ENCODE results near the gene ZNF200.
"Not testable (repeated sequence)": the region's sequence is repeated elsewhere in the genome, so short reads cannot be mapped to it uniquely, and the experiment has no call there.

The ZNF200 gene

GRCh38 chr16:3281222-3281820, 46.4 kb upstream of the ZNF200 start:
- H3K27ac ChIP-seq (ENCODE audit: poor library complexity, severe bottlenecking): no peak overlapping the region
- no peaks in the 10 kb centered on the region for H3K27me3 ChIP-seq (ENCODE audit: insufficient read depth, poor library complexity, severe bottlenecking)
- ATAC-seq (ENCODE audit: low read depth) (no peak), DNase-seq (ENCODE audit: low spot score) (no peak)
- H3K9me3 ChIP-seq (ENCODE audit: severe bottlenecking): no peaks in the 10 kb centered on the region
- no peak overlapping the region for H3K4me3 ChIP-seq (ENCODE audit: severe bottlenecking)
- no peak for TF ChIP-seq CTCF (IDR thresholded peaks at IDR 0.05; ENCODE audit: poor library complexity, severe bottlenecking)
- H3K4me1 ChIP-seq (ENCODE audit: insufficient read depth, poor library complexity, severe bottlenecking): no peaks in the 10 kb centered on the region
- H3K36me3 ChIP-seq (ENCODE audit: low read depth): peaks cover 11% of the 10 kb centered on the region

- no peaks in the 10 kb centered on the region for H3K36me3 ChIP-seq (ENCODE audit: low read depth)
- no peaks in the 10 kb centered on the region for H3K9me3 ChIP-seq (ENCODE audit: severe bottlenecking)
- H3K4me3 ChIP-seq (ENCODE audit: severe bottlenecking): no peak overlapping the region
- ATAC-seq (ENCODE audit: low read depth) (no peak), DNase-seq (ENCODE audit: low spot score) (no peak)
- H3K27ac ChIP-seq (ENCODE audit: poor library complexity, severe bottlenecking): no peak overlapping the region
- no peaks in the 10 kb centered on the region for H3K27me3 ChIP-seq (ENCODE audit: insufficient read depth, poor library complexity, severe bottlenecking)
- no peaks in the 10 kb centered on the region for H3K4me1 ChIP-seq (ENCODE audit: insufficient read depth, poor library complexity, severe bottlenecking)
- TF ChIP-seq CTCF (IDR thresholded peaks at IDR 0.05; ENCODE audit: poor library complexity, severe bottlenecking): no peak
Measured at GRCh38 chr16:3276679-3277078, 41.7 kb upstream of the ZNF200 start.

- Histone ChIP-seq H3K27ac (ENCODE audit: poor library complexity, severe bottlenecking) (no peak overlapping the region), H3K9me3 (ENCODE audit: severe bottlenecking) (no peaks in the 10 kb centered on the region), H3K36me3 (ENCODE audit: low read depth) (no peaks in the 10 kb centered on the region), H3K4me1 (ENCODE audit: insufficient read depth, poor library complexity, severe bottlenecking) (no peaks in the 10 kb centered on the region), H3K27me3 (ENCODE audit: insufficient read depth, poor library complexity, severe bottlenecking) (no peaks in the 10 kb centered on the region), H3K4me3 (ENCODE audit: severe bottlenecking) (no peak overlapping the region)
- ATAC-seq (ENCODE audit: low read depth) (no peak), DNase-seq (ENCODE audit: low spot score) (no peak)
- no peak for TF ChIP-seq CTCF (IDR thresholded peaks at IDR 0.05; ENCODE audit: poor library complexity, severe bottlenecking)
Measured at GRCh38 chr16:3274947-3275346, 40.0 kb upstream of the ZNF200 start.

- no peaks in the 10 kb centered on the region for H3K27me3 ChIP-seq (ENCODE audit: insufficient read depth, poor library complexity, severe bottlenecking)
- DNase-seq (ENCODE audit: low spot score) (no peak), ATAC-seq (ENCODE audit: low read depth) (0 out of 3 replicates have a peak, but pooled peaks have one; percentile 35)
- H3K9me3 ChIP-seq (ENCODE audit: severe bottlenecking): no peaks in the 10 kb centered on the region
- no peak for TF ChIP-seq CTCF (IDR thresholded peaks at IDR 0.05; ENCODE audit: poor library complexity, severe bottlenecking)
- H3K36me3 ChIP-seq (ENCODE audit: low read depth): no peaks in the 10 kb centered on the region
- no peak overlapping the region for H3K4me3 ChIP-seq (ENCODE audit: severe bottlenecking)
- H3K27ac ChIP-seq (ENCODE audit: poor library complexity, severe bottlenecking): no peak overlapping the region
- H3K4me1 ChIP-seq (ENCODE audit: insufficient read depth, poor library complexity, severe bottlenecking): no peaks in the 10 kb centered on the region
Measured at GRCh38 chr16:3274490-3274889, 39.5 kb upstream of the ZNF200 start.

GRCh38 chr16:3271281-3271680, 36.3 kb upstream of the ZNF200 start:
- not testable (repeated sequence) for ATAC-seq (ENCODE audit: low read depth); DNase-seq (ENCODE audit: low spot score); H3K4me1 ChIP-seq (ENCODE audit: insufficient read depth, poor library complexity, severe bottlenecking); H3K27ac ChIP-seq (ENCODE audit: poor library complexity, severe bottlenecking); H3K4me3 ChIP-seq (ENCODE audit: severe bottlenecking); H3K9me3 ChIP-seq (ENCODE audit: severe bottlenecking); H3K36me3 ChIP-seq (ENCODE audit: low read depth); H3K27me3 ChIP-seq (ENCODE audit: insufficient read depth, poor library complexity, severe bottlenecking)

GRCh38 chr16:3270718-3271117, 35.8 kb upstream of the ZNF200 start:
- DNase-seq (ENCODE audit: low spot score): not testable (repeated sequence)

More at GRCh38 chr16:3270718-3271117, 35.8 kb upstream of the ZNF200 start:
- not testable (repeated sequence) for H3K4me3 ChIP-seq (ENCODE audit: severe bottlenecking); H3K9me3 ChIP-seq (ENCODE audit: severe bottlenecking); H3K4me1 ChIP-seq (ENCODE audit: insufficient read depth, poor library complexity, severe bottlenecking); H3K27me3 ChIP-seq (ENCODE audit: insufficient read depth, poor library complexity, severe bottlenecking); H3K27ac ChIP-seq (ENCODE audit: poor library complexity, severe bottlenecking); H3K36me3 ChIP-seq (ENCODE audit: low read depth); ATAC-seq (ENCODE audit: low read depth)
